ENCODE results near the gene PACRG. TPM values are rescaled to one million over a fixed set of nuclear protein-coding genes. Genes with fewer than 3 reads are reported as not detected.

PACRG gene
- total and polyA plus RNA-seq, 2 donors (not counting 3 experiments of a cell fraction or from before 2014, with no cell fraction given), result 0.08 TPM; not detected in 1

- Histone ChIP-seq H2AFZ (ENCODE audit: low read depth, low read length) (no peak overlapping the region), H3K27me3 (ENCODE audit: control insufficient read depth in 2 of 2, insufficient read depth in 2 of 2, low read length in 2 of 2) (no peaks in the 10 kb centered on the region), H3K9me3 (replicated peaks; ENCODE audit: control insufficient read depth, insufficient read depth, low read length) (no peaks in the 10 kb centered on the region), H3K27ac (ENCODE audit: insufficient read depth, low read depth, low read length) (no peak overlapping the region), H3K36me3 (ENCODE audit: control insufficient read depth in 2 of 2, extremely low read depth in 1 of 2, insufficient read depth in 2 of 2, low read length in 2 of 2) (no peaks in the 10 kb centered on the region), H3K9me1 (replicated peaks; ENCODE audit: control insufficient read depth, extremely low read depth, insufficient read depth, low read length) (no peaks in the 10 kb centered on the region), H3K9ac (replicated peaks; ENCODE audit: extremely low read depth, insufficient read depth, low read length) (no peak overlapping the region), H3K4me2 (ENCODE audit: insufficient read depth, low read length) (no peak overlapping the region), H3K4me1 (ENCODE audit: control insufficient read depth, extremely low read depth, insufficient read depth, low read length) (no peaks in the 10 kb centered on the region), H3K4me3 (replicated peaks in 1 of 3; ENCODE audit: insufficient read depth in 1 of 3, low read depth in 1 of 3, low read length in 3 of 3) (no peak overlapping the region), H4K20me1 (replicated peaks; ENCODE audit: control insufficient read depth, extremely low read depth, insufficient read depth, low read length) (no peaks in the 10 kb centered on the region), H3K79me2 (ENCODE audit: control insufficient read depth, insufficient read depth, low read length) (no peaks in the 10 kb centered on the region)
- DNase-seq (ENCODE audit: low read depth, low spot score), result no peak
- no peak for TF ChIP-seq GATA2 (IDR thresholded peaks at IDR 0.05; ENCODE audit: insufficient read depth, insufficient read length, low read depth, low read length)
- TF ChIP-seq FOS (IDR thresholded peaks at IDR 0.05; ENCODE audit: borderline replicate concordance, insufficient read depth, low read length), result no peak
- no peak for TF ChIP-seq EZH2 (IDR thresholded peaks at IDR 0.05; ENCODE audit: borderline replicate concordance, low read depth, low read length, severe bottlenecking)
- no peak for TF ChIP-seq POLR2A (IDR thresholded peaks at IDR 0.05; ENCODE audit: low read depth, low read length)
- TF ChIP-seq JUN (IDR thresholded peaks at IDR 0.05; ENCODE audit: borderline replicate concordance, insufficient read depth, insufficient read length, low read depth), result no peak
- no peak for TF ChIP-seq MYC (IDR thresholded peaks at IDR 0.05; ENCODE audit: low read depth, low read length)
- no peak for TF ChIP-seq POLR2AphosphoS5 (IDR thresholded peaks at IDR 0.05; ENCODE audit: insufficient read depth, low read depth, low read length)
- no peak for TF ChIP-seq MAX (IDR thresholded peaks at IDR 0.05; ENCODE audit: insufficient read depth, insufficient read length)
- TF ChIP-seq CTCF (IDR thresholded peaks at IDR 0.05; ENCODE audit: extremely low read depth in 1 of 2, insufficient read depth in 1 of 2, low read depth in 1 of 2, low read length in 2 of 2), result no peak
- FAIRE-seq, result no peak
- CTCF ChIA-PET, result no interaction called here
- intact Hi-C loops (cut with micrococcal nuclease), result no loop called here
- POLR2A ChIA-PET, result no interaction called here
- BruUV-seq (replicated peaks), result no TSS peak
- dilution Hi-C loops (cut with MboI; ENCODE audit: extremely low pct_ligation_motif_present, low sequenced_read_pairs), result no loop called here
Observed at GRCh38 chr6:162710936-162711335, 16.8 kb upstream of the PACRG start.
